Karpas-422 (cell line): ENCODE results near the gene TCFL5. TPM values are rescaled to one million over a fixed set of nuclear protein-coding genes. Genes with fewer than 3 reads are reported as not detected.

Experiments used
- DNase-seq: peaks from one replicate; pipeline ENCODE4 v3.0.0-alpha.2; 2015
- H2AFZ ChIP-seq: fragments of 200-600 bp; sonication (generic); 2 replicates; pipeline ENCODE4 v1.6.1; 2014; ENCODE audit warnings: antibody characterized with exemption, low read length, mixed read lengths
- H3K27ac ChIP-seq: fragments of 200-600 bp; sonication (generic); 2 replicates; pipeline ENCODE4 v1.5.1; 2014; ENCODE audit warnings: mild to moderate bottlenecking, low read length, moderate library complexity
- H3K27me3 ChIP-seq: fragments of 200-600 bp; sonication (generic); 2 replicates; pipeline ENCODE4 v1.6.1; 2014; ENCODE audit warnings: low read length, mixed read lengths
- H3K36me3 ChIP-seq: fragments of 200-600 bp; sonication (generic); 2 replicates; pipeline ENCODE4 v1.6.1; 2014; ENCODE audit warnings: low read length, mixed read lengths; ENCODE audit not compliant: insufficient read depth
- H3K4me1 ChIP-seq: fragments of 200-600 bp; sonication (generic); 2 replicates; pipeline ENCODE4 v1.6.1; 2014; ENCODE audit warnings: mild to moderate bottlenecking, low read length, mixed read lengths
- H3K4me2 ChIP-seq: fragments of 200-600 bp; sonication (generic); 2 replicates; pipeline ENCODE4 v1.6.1; 2014; ENCODE audit warnings: low read length, low read depth, mild to moderate bottlenecking; ENCODE audit not compliant: poor library complexity, severe bottlenecking
- H3K4me3 ChIP-seq: fragments of 200-600 bp; sonication (generic); 2 replicates; pipeline ENCODE4 v1.5.1; 2014; ENCODE audit warnings: mild to moderate bottlenecking, antibody characterized with exemption, low read length, mixed read lengths
- H3K79me2 ChIP-seq: fragments of 200-600 bp; sonication (generic); 2 replicates; pipeline ENCODE4 v1.6.1; 2014; ENCODE audit warnings: mild to moderate bottlenecking, low read length, mixed read lengths
- H3K9ac ChIP-seq: fragments of 200-600 bp; sonication (generic); 2 replicates; pipeline ENCODE4 v1.6.0; 2014; ENCODE audit warnings: low read length
- H3K9me2 ChIP-seq: fragments of 200-600 bp; sonication (generic), shearing (Covaris generic); replicated peaks from 2 replicates; pipeline ENCODE4 v1.6.0; 2014; ENCODE audit warnings: mild to moderate bottlenecking, low read length, moderate library complexity; ENCODE audit not compliant: insufficient read depth
- H3K9me3 ChIP-seq: fragments of 300-700, 200-600 bp; sonication (generic); 2 replicates; pipeline ENCODE4 v1.6.1; 2014; ENCODE audit warnings: low read length, mixed read lengths
- H4K20me1 ChIP-seq: fragments of 200-600 bp; sonication (generic); 2 replicates; pipeline ENCODE4 v1.6.1; 2014; ENCODE audit warnings: mild to moderate bottlenecking, antibody characterized with exemption, low read length, low read depth; ENCODE audit not compliant: insufficient read depth
- total RNA-seq: library from RNA; depleted of rRNA; stranded (reverse); fragments of >200 nt; shearing (Covaris generic); gene quantifications from 2 replicates; pipeline ENCODE4 v1.2.3, GENCODE V29; 2014; ENCODE audit warnings: low replicate concordance

The TCFL5 gene
- total RNA-seq, 1 experiment from 2014 or later, result 11.5 TPM

- peaks cover 14% of the 10 kb centered on the region for H3K4me1 ChIP-seq
- no peak overlapping the region for H3K9ac ChIP-seq
- no peak overlapping the region for H3K27ac ChIP-seq
- H3K36me3 ChIP-seq, result peaks cover 54% of the 10 kb centered on the region
- no peaks in the 10 kb centered on the region for H3K27me3 ChIP-seq
- H3K79me2 ChIP-seq, result peaks cover 29% of the 10 kb centered on the region
- no peaks in the 10 kb centered on the region for H3K9me2 ChIP-seq
- no peak overlapping the region for H3K4me2 ChIP-seq
- H3K9me3 ChIP-seq, result no peaks in the 10 kb centered on the region
- peaks cover 31% of the 10 kb centered on the region for H4K20me1 ChIP-seq
- no peak overlapping the region for H3K4me3 ChIP-seq
- H2AFZ ChIP-seq, result no peak overlapping the region
- no peak for DNase-seq
Observed at GRCh38 chr20:62905536-62906117, 44.0 kb upstream of the TCFL5 start.

GRCh38 chr20:62902926-62903615, 41.4 kb upstream of the TCFL5 start:
- no peak overlapping the region for H3K9ac ChIP-seq
- no peak overlapping the region for H2AFZ ChIP-seq
- H4K20me1 ChIP-seq, result peaks cover 9% of the 10 kb centered on the region
- H3K27ac ChIP-seq, result no peak overlapping the region
- H3K9me3 ChIP-seq, result no peaks in the 10 kb centered on the region
- DNase-seq, result no peak
- H3K79me2 ChIP-seq, result peaks cover 17% of the 10 kb centered on the region
- H3K27me3 ChIP-seq, result no peaks in the 10 kb centered on the region
- H3K4me3 ChIP-seq, result no peak overlapping the region
- H3K4me2 ChIP-seq, result no peak overlapping the region
- H3K36me3 ChIP-seq, result peaks cover 64% of the 10 kb centered on the region
- no peaks in the 10 kb centered on the region for H3K9me2 ChIP-seq
- H3K4me1 ChIP-seq, result peaks cover 24% of the 10 kb centered on the region

GRCh38 chr20:62901891-62902290, 40.3 kb upstream of the TCFL5 start:
- peaks cover 12% of the 10 kb centered on the region for H3K79me2 ChIP-seq
- H3K4me2 ChIP-seq, result no peak overlapping the region
- no peaks in the 10 kb centered on the region for H3K9me2 ChIP-seq
- no peak overlapping the region for H3K9ac ChIP-seq
- H4K20me1 ChIP-seq, result peaks cover 3% of the 10 kb centered on the region; the same call in 1 of the 2 replicates
- no peak overlapping the region for H3K27ac ChIP-seq
- no peak for DNase-seq
- no peak overlapping the region for H3K4me3 ChIP-seq
- peaks cover 24% of the 10 kb centered on the region for H3K4me1 ChIP-seq
- H3K9me3 ChIP-seq, result no peaks in the 10 kb centered on the region
- H2AFZ ChIP-seq, result no peak overlapping the region
- no peaks in the 10 kb centered on the region for H3K27me3 ChIP-seq
- peaks cover 67% of the 10 kb centered on the region for H3K36me3 ChIP-seq

GRCh38 chr20:62900692-62901584, 39.3 kb upstream of the TCFL5 start:
- Histone ChIP-seq H3K9me3 (no peaks in the 10 kb centered on the region), H3K9me2 (no peaks in the 10 kb centered on the region), H3K9ac (peak overlapping the region; percentile 29), H3K4me2 (no peak overlapping the region), H3K36me3 (peaks cover 69% of the 10 kb centered on the region), H2AFZ (no peak overlapping the region), H3K4me1 (peaks cover 24% of the 10 kb centered on the region), H3K27ac (peak overlapping the region; percentile 43), H3K4me3 (no peak overlapping the region), H3K27me3 (no peaks in the 10 kb centered on the region), H3K79me2 (peaks cover 10% of the 10 kb centered on the region), H4K20me1 (no peaks in the 10 kb centered on the region)
- DNase-seq, result peak; percentile 65

GRCh38 chr20:62900052-62900691, 38.5 kb upstream of the TCFL5 start:
- Histone ChIP-seq H3K27ac (peak overlapping the region; percentile 48), H4K20me1 (no peaks in the 10 kb centered on the region), H3K9me3 (no peaks in the 10 kb centered on the region), H3K4me3 (no peak overlapping the region), H3K4me2 (no peak overlapping the region), H3K9me2 (no peaks in the 10 kb centered on the region), H3K9ac (peak overlapping the region; percentile 30), H3K27me3 (no peaks in the 10 kb centered on the region), H3K36me3 (peaks cover 67% of the 10 kb centered on the region), H3K79me2 (peaks cover 10% of the 10 kb centered on the region), H2AFZ (no peak overlapping the region), H3K4me1 (peaks cover 24% of the 10 kb centered on the region)
- peak; percentile 87 for DNase-seq

GRCh38 chr20:62899633-62900051, 38.0 kb upstream of the TCFL5 start:
- H3K36me3 ChIP-seq, result peaks cover 68% of the 10 kb centered on the region
- peak overlapping the region; percentile 30; the same call in 1 of the 2 replicates for H3K9ac ChIP-seq
- no peaks in the 10 kb centered on the region for H3K9me2 ChIP-seq
- no peak overlapping the region for H3K4me3 ChIP-seq
- no peaks in the 10 kb centered on the region for H3K9me3 ChIP-seq
- no peaks in the 10 kb centered on the region for H3K27me3 ChIP-seq
- peak overlapping the region; percentile 48 for H3K27ac ChIP-seq
- no peaks in the 10 kb centered on the region for H4K20me1 ChIP-seq
- peaks cover 24% of the 10 kb centered on the region for H3K4me1 ChIP-seq
- H3K79me2 ChIP-seq, result peaks cover 10% of the 10 kb centered on the region
- H3K4me2 ChIP-seq, result no peak overlapping the region
- DNase-seq, result no peak
- no peak overlapping the region for H2AFZ ChIP-seq

- Histone ChIP-seq H3K27me3 (no peaks in the 10 kb centered on the region), H3K9ac (no peak overlapping the region), H3K4me2 (no peak overlapping the region), H3K79me2 (peaks cover 10% of the 10 kb centered on the region), H3K27ac (peak overlapping the region; percentile 48; the same call in 1 of the 2 replicates), H3K9me2 (no peaks in the 10 kb centered on the region), H3K9me3 (no peaks in the 10 kb centered on the region), H3K36me3 (peaks cover 72% of the 10 kb centered on the region), H4K20me1 (no peaks in the 10 kb centered on the region), H3K4me1 (peaks cover 24% of the 10 kb centered on the region), H3K4me3 (no peak overlapping the region), H2AFZ (no peak overlapping the region)
- no peak for DNase-seq
Observed at GRCh38 chr20:62898970-62899632, 37.5 kb upstream of the TCFL5 start.
